Panc1 (cell line): ENCODE data around the gene S1PR1. TPM values are rescaled to one million over a fixed set of nuclear protein-coding genes. Genes with fewer than 3 reads are reported as not detected.

Source experiments
- ATAC-seq: fragments of 200-7000 bp; cut with Tn5 transposase; 2 replicates; pipeline ENCODE4 v1.9.1; 2020; ENCODE audit warnings: mild to moderate bottlenecking, moderate library complexity
- BruUV-seq: library from RNA; stranded (reverse); fragments of 400-500 nt; replicated peaks from 2 replicates; lab custom pipeline; 2021; lab: Mats Ljungman, UMichigan
- CTCF ChIA-PET: fragments of 300-600 bp; sonication (Branson Sonifier 250); formaldehyde crosslinking; loops from one replicate; lab custom pipeline; 2022; ENCODE audit warnings: antibody characterized with exemption; lab: Charles Lee
- POLR2A ChIA-PET: fragments of 300-600 bp; sonication (Branson Sonifier 250); formaldehyde crosslinking; loops from one replicate; lab custom pipeline; 2022; ENCODE audit warnings: antibody characterized with exemption; lab: Charles Lee
- DNase-seq: peaks from one replicate; pipeline ENCODE4 v3.0.0-alpha.2; 2010; ENCODE audit warnings: low read depth, low spot score
- H3K27ac ChIP-seq: 2 replicates; pipeline ENCODE4 v1.5.1; 2011; ENCODE audit warnings: mild to moderate bottlenecking, low read length, inconsistent platforms
- H3K27me3 ChIP-seq: fragments of 200-500 bp; sonication (Bioruptor generic); 2 replicates; pipeline ENCODE4 v1.6.0; 2014; ENCODE audit warnings: low read length, inconsistent platforms; ENCODE audit not compliant: control insufficient read depth, insufficient read depth
- H3K36me3 ChIP-seq: fragments of 200-500 bp; sonication (Bioruptor generic); 2 replicates; pipeline ENCODE4 v1.5.1; 2014; ENCODE audit warnings: inconsistent platforms, mild to moderate bottlenecking, low read length, moderate library complexity; ENCODE audit not compliant: control insufficient read depth, insufficient read depth
- H3K4me1 ChIP-seq: 2 replicates; pipeline ENCODE4 v1.5.1; 2011; ENCODE audit warnings: inconsistent platforms, mild to moderate bottlenecking, low read length, moderate library complexity; ENCODE audit not compliant: control insufficient read depth, insufficient read depth
- H3K4me3 ChIP-seq, 2 experiments: 2 replicates each; pipeline ENCODE4 v1.5.1; 2011 to 2012; ENCODE audit warnings: low read depth in 2 of 2, low read length in 2 of 2, mild to moderate bottlenecking in 2 of 2, inconsistent platforms in 1 of 2, moderate library complexity in 1 of 2
- H3K9me3 ChIP-seq: fragments of 200-500 bp; sonication (Bioruptor generic); 2 replicates; pipeline ENCODE4 v1.5.1; 2014; ENCODE audit warnings: low read depth, mild to moderate bottlenecking, inconsistent platforms, low read length, moderate library complexity; ENCODE audit not compliant: control insufficient read depth, insufficient read depth
- CTCF ChIP-seq: fragments of 450-650 bp; IDR thresholded peaks from 2 replicates; pipeline ENCODE4 v1.5.1; 2017; ENCODE audit warnings: mild to moderate bottlenecking
- POLR2AphosphoS5 ChIP-seq: IDR thresholded peaks from 2 replicates; pipeline ENCODE4 v1.6.1; 2012; ENCODE audit warnings: mild to moderate bottlenecking, low read depth, low read length, moderate library complexity
- REST ChIP-seq, 2 experiments: IDR thresholded peaks; 2 replicates each; pipeline ENCODE4 v1.6.1; 2011 to 2012; ENCODE audit warnings: low read depth in 2 of 2, control low read depth in 1 of 2, low read length in 1 of 2, mild to moderate bottlenecking in 1 of 2, moderate library complexity in 1 of 2; ENCODE audit not compliant: insufficient read depth in 1 of 2
- SIN3A ChIP-seq: IDR thresholded peaks from 2 replicates; pipeline ENCODE4 v1.6.1; 2012; ENCODE audit warnings: low read depth, mild to moderate bottlenecking, low read length, moderate library complexity, borderline replicate concordance; ENCODE audit not compliant: insufficient read depth
- TCF7L2 ChIP-seq: IDR thresholded peaks from 2 replicates; pipeline ENCODE4 v1.6.1; 2011; ENCODE audit warnings: mild to moderate bottlenecking, low read depth, low read length, inconsistent platforms
- in situ Hi-C: cut with HindIII; loops from 2 replicates; pipeline ENCODE4 v1.10.0; 2016; ENCODE audit warnings: low sequenced_read_pairs, low pct_unique_long_range_greater_than_20kb
- intact Hi-C: fragments of 100-400 bp; cut with micrococcal nuclease; formaldehyde crosslinking; loops from one replicate; pipeline ENCODE4 v1.10.0; 2022; ENCODE audit not compliant: unreplicated experiment
- total RNA-seq: library from RNA; stranded (reverse); gene quantifications from one replicate; pipeline ENCODE4 v1.2.1, GENCODE V29; 2021; ENCODE audit not compliant: unreplicated experiment

S1PR1 gene
- total RNA-seq, 1 experiment from 2014 or later, result 0.41 TPM

DNA sequence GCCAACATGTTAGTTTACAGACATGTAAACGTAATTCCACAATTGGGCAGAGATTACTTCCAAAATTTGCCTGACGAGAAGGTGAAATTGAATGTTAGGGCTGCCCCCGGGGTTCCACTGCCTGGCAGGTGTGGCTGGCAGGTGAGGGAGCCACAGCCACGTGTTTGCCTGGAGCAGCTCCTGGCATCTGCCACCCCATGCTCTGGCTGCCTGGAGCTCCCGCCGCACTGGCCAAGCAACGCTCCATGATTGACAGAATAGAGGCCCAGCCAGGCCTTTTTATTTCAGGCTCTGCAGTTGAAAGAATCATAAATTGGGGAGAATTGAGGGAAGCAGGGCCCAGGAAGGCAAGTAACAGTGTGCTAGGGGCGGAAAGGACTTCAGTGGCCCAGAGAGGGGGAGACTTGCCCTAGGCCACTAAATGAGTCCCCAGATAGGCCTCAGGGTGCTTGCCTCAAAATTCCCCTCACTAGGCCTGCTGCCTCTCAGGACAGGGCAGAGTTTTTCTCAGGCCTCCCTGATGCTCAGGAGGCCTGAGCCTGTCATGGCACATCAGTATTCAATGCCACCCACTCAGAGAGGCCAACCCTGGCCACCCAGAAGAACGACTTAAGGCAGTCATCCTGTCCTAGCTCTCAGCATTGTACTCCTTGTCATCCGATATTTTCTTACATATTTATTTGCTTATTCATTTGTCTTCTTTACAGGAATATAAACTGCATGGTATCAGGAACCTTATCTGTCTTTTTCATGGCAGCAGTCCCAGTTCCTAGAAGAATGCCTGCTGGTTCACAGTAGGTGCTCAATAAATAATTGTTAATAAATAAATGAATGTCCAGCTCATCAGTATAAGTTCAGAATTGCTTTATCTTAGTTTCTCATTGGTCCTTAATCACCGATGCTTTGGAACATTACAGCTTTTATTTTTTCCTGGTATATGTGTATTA, 16.6 kb upstream of the S1PR1 start:
- intact Hi-C loops (no loop called here), in situ Hi-C loops (no loop called here)
- H3K36me3 ChIP-seq, result no peaks in the 10 kb centered on the region
- no peaks in the 10 kb centered on the region for H3K9me3 ChIP-seq
- ChIA-PET CTCF (no interaction called here), POLR2A (no interaction called here)
- no peaks in the 10 kb centered on the region for H3K27me3 ChIP-seq
- TF ChIP-seq TCF7L2 (no peak), SIN3A (no peak), REST (IDR thresholded peaks at IDR 0.05; ENCODE audit: insufficient read depth in 1 of 2, low read depth in 2 of 2, low read length in 1 of 2) (no peak), CTCF (no peak), POLR2AphosphoS5 (no peak)
- ATAC-seq (no peak), DNase-seq (no peak)
- H3K27ac ChIP-seq, result no peak overlapping the region
- H3K4me1 ChIP-seq, result no peaks in the 10 kb centered on the region
- H3K4me3 ChIP-seq, result no peak overlapping the region
- no TSS peak for BruUV-seq

- POLR2A ChIA-PET, result no interaction called here
- intact Hi-C loops (no loop called here), in situ Hi-C loops (no loop called here)
- no TSS peak for BruUV-seq
- DNase-seq, result no peak
- CTCF ChIA-PET, result no interaction called here
- no peak overlapping the region for H3K4me3 ChIP-seq
- no peaks in the 10 kb centered on the region for H3K4me1 ChIP-seq
- H3K36me3 ChIP-seq, result no peaks in the 10 kb centered on the region
- ATAC-seq, result no peak
- H3K27ac ChIP-seq, result no peak overlapping the region
- H3K9me3 ChIP-seq, result no peaks in the 10 kb centered on the region
- TF ChIP-seq REST (IDR thresholded peaks at IDR 0.05; ENCODE audit: insufficient read depth in 1 of 2, low read depth in 2 of 2, low read length in 1 of 2) (no peak), CTCF (no peak), SIN3A (no peak), TCF7L2 (no peak), POLR2AphosphoS5 (no peak)
- H3K27me3 ChIP-seq, result no peaks in the 10 kb centered on the region
Measured at GRCh38 chr1:101220906-101221305, 15.9 kb upstream of the S1PR1 start.
